Calu3 (cell line): ENCODE results near the gene TMEM72. TPM values are rescaled to one million over a fixed set of nuclear protein-coding genes. Genes with fewer than 3 reads are reported as not detected.

Source experiments
- BruUV-seq: library from RNA; stranded (reverse); fragments of 400-500 nt; replicated peaks from 2 replicates; lab custom pipeline; 2021; lab: Mats Ljungman, UMichigan
- CTCF ChIA-PET: fragments of 300-600 bp; sonication (Branson Sonifier 250); formaldehyde crosslinking; loops from one replicate; lab custom pipeline; 2022; ENCODE audit warnings: antibody characterized with exemption; lab: Charles Lee
- DNase-seq: peaks from one replicate; pipeline ENCODE4 v3.0.0; 2022
- H3K27ac Mint-ChIP-seq: one replicate; pipeline ENCODE4 v1.8.0; 2022; ENCODE audit warnings: mixed read lengths; ENCODE audit not compliant: unreplicated experiment
- H3K27me3 Mint-ChIP-seq: one replicate; pipeline ENCODE4 v1.8.0; 2022; ENCODE audit warnings: mixed read lengths; ENCODE audit not compliant: unreplicated experiment
- H3K36me3 Mint-ChIP-seq: one replicate; pipeline ENCODE4 v1.8.0; 2022; ENCODE audit warnings: mild to moderate bottlenecking, moderate library complexity, mixed read lengths; ENCODE audit not compliant: insufficient read depth, unreplicated experiment
- H3K4me1 Mint-ChIP-seq: one replicate; pipeline ENCODE4 v1.8.0; 2022; ENCODE audit warnings: mild to moderate bottlenecking, low read depth, mixed read lengths; ENCODE audit not compliant: unreplicated experiment
- H3K4me3 Mint-ChIP-seq: one replicate; pipeline ENCODE4 v1.8.0; 2022; ENCODE audit warnings: mild to moderate bottlenecking, low read depth, moderate library complexity, mixed read lengths; ENCODE audit not compliant: unreplicated experiment
- H3K9me3 Mint-ChIP-seq: one replicate; pipeline ENCODE4 v1.8.0; 2022; ENCODE audit warnings: low read depth, mixed read lengths; ENCODE audit not compliant: unreplicated experiment
- CTCF ChIP-seq: fragments of 200-600 bp; IDR thresholded peaks from one replicate; pipeline ENCODE4 v1.8.0; 2022; ENCODE audit warnings: antibody characterized with exemption; ENCODE audit not compliant: unreplicated experiment
- intact Hi-C: fragments of 100-400 bp; cut with micrococcal nuclease; formaldehyde crosslinking; loops from one replicate; pipeline ENCODE4 v1.10.0; 2022; ENCODE audit not compliant: unreplicated experiment
- total RNA-seq: library from RNA; stranded (reverse); gene quantifications from 2 replicates; pipeline ENCODE4 v1.2.3, GENCODE V29; 2022

The TMEM72 gene
- total RNA-seq, 1 experiment from 2014 or later, result not detected

- Mint-ChIP-seq H3K27ac (no peak overlapping the region), H3K4me3 (no peak overlapping the region), H3K9me3 (no peaks in the 10 kb centered on the region), H3K4me1 (no peaks in the 10 kb centered on the region), H3K27me3 (no peaks in the 10 kb centered on the region), H3K36me3 (no peaks in the 10 kb centered on the region)
- DNase-seq, result no peak
- no TSS peak for BruUV-seq
- CTCF ChIA-PET, result no interaction called here
- TF ChIP-seq CTCF, result no peak
- intact Hi-C loops, result no loop called here
Measured at GRCh38 chr10:44928462-44928861, 17.3 kb downstream of the TMEM72 start.

- BruUV-seq, result no TSS peak
- no peak for TF ChIP-seq CTCF
- H3K4me1 Mint-ChIP-seq, result no peaks in the 10 kb centered on the region
- H3K27ac Mint-ChIP-seq, result no peak overlapping the region
- no peaks in the 10 kb centered on the region for H3K27me3 Mint-ChIP-seq
- intact Hi-C loops, result loop anchor here (5.0 to 10.0 kb wide), 2 partner anchors 63 to 305 kb away; no protein-coding TSS in a partner anchor
- no peak overlapping the region for H3K4me3 Mint-ChIP-seq
- CTCF ChIA-PET, result no interaction called here
- no peaks in the 10 kb centered on the region for H3K9me3 Mint-ChIP-seq
- no peak for DNase-seq
- H3K36me3 Mint-ChIP-seq, result no peaks in the 10 kb centered on the region
Measured at GRCh38 chr10:44929356-44930255, 18.5 kb downstream of the TMEM72 start.

- Mint-ChIP-seq H3K9me3 (no peaks in the 10 kb centered on the region), H3K27ac (no peak overlapping the region), H3K4me1 (peaks cover 9% of the 10 kb centered on the region), H3K27me3 (no peaks in the 10 kb centered on the region), H3K4me3 (no peak overlapping the region), H3K36me3 (no peaks in the 10 kb centered on the region)
- no TSS peak for BruUV-seq
- DNase-seq, result no peak
- intact Hi-C loops, result loop anchor here (5.0 to 10.0 kb wide), 2 partner anchors 61 to 304 kb away; no protein-coding TSS in a partner anchor
- TF ChIP-seq CTCF, result no peak
- CTCF ChIA-PET, result no interaction called here
Measured at GRCh38 chr10:44930904-44931620, 19.9 kb downstream of the TMEM72 start.

- intact Hi-C loops, result loop anchor here (2.0 to 10.0 kb wide), 3 partner anchors 60 to 303 kb away; no protein-coding TSS in a partner anchor
- CTCF ChIA-PET, result interaction anchor here (0.6 to 2.5 kb wide), 6 partner anchors 41 to 73 kb away, joined by 3 to 30 read pairs (median 8); partner anchors contain the start of gene DEPP1
- no TSS peak for BruUV-seq
- Mint-ChIP-seq H3K27ac (no peak overlapping the region), H3K4me1 (peaks cover 17% of the 10 kb centered on the region), H3K9me3 (no peaks in the 10 kb centered on the region), H3K27me3 (no peaks in the 10 kb centered on the region), H3K4me3 (no peak overlapping the region), H3K36me3 (no peaks in the 10 kb centered on the region)
- DNase-seq, result no peak
- no peak for TF ChIP-seq CTCF
Measured at GRCh38 chr10:44931621-44932516, 20.7 kb downstream of the TMEM72 start.
